Lung (tissue), 12 donors: ENCODE data around the gene LHFPL3. TPM values are rescaled to one million over a fixed set of nuclear protein-coding genes. Genes with fewer than 3 reads are reported as not detected.

Experiments
- ATAC-seq: fragments of 200-7000 bp; cut with Tn5 transposase; one replicate; pipeline ENCODE4 v1.9.1; 2020; ENCODE audit warnings: moderate number of reproducible peaks; ENCODE audit not compliant: insufficient read depth, low FRiP score
- DNase-seq, 3 donors: peaks; one replicate each; pipeline ENCODE4 v3.0.0-alpha.2; 2013 to 2017
- H3K27ac ChIP-seq, 2 donors: one replicate each; pipeline ENCODE4 v1.5.1; 2013; ENCODE audit warnings: mild to moderate bottlenecking in 2 of 2, moderate library complexity in 2 of 2, control low read depth in 1 of 2, inconsistent platforms in 1 of 2, low read depth in 1 of 2, low read length in 1 of 2
- H3K27me3 ChIP-seq, 3 donors: one replicate each; pipeline ENCODE4 v1.5.1; 2013; ENCODE audit warnings: low read length in 2 of 3; ENCODE audit not compliant: control insufficient read depth in 3 of 3, insufficient read depth in 3 of 3
- H3K36me3 ChIP-seq, 4 donors: one replicate each; pipeline ENCODE4 v1.5.1; 2013; ENCODE audit warnings: low read length in 4 of 4, mild to moderate bottlenecking in 1 of 4, moderate library complexity in 1 of 4; ENCODE audit not compliant: control insufficient read depth in 4 of 4, insufficient read depth in 4 of 4
- H3K4me1 ChIP-seq, 5 donors: one replicate each; pipeline ENCODE4 v1.5.1; 2013; ENCODE audit warnings: low read length in 5 of 5, mild to moderate bottlenecking in 2 of 5, moderate library complexity in 1 of 5; ENCODE audit not compliant: control insufficient read depth in 5 of 5, insufficient read depth in 5 of 5
- H3K4me3 ChIP-seq: one replicate; pipeline ENCODE4 v1.5.1; 2013; ENCODE audit warnings: mild to moderate bottlenecking, control low read depth, moderate library complexity
- H3K9ac ChIP-seq, 2 donors: one replicate each; pipeline ENCODE4 v1.5.1; 2013; ENCODE audit warnings: low read length in 2 of 2, control low read depth in 1 of 2; ENCODE audit not compliant: insufficient read depth in 1 of 2
- H3K9me3 ChIP-seq, 4 donors: one replicate each; pipeline ENCODE4 v1.5.1; 2013; ENCODE audit warnings: low read length in 3 of 4, mild to moderate bottlenecking in 1 of 4, moderate library complexity in 1 of 4; ENCODE audit not compliant: control insufficient read depth in 4 of 4, insufficient read depth in 3 of 4
- CTCF ChIP-seq: IDR thresholded peaks from 2 replicates; pipeline ENCODE4 v1.5.1; 2012; ENCODE audit warnings: mild to moderate bottlenecking; ENCODE audit errors: control extremely low read depth, extremely low read depth
- WGBS, 2 donors: extraction: QIAGEN DNeasy Blood & Tissue Kit; methylation state at CpG; one replicate each; pipeline ENCODE4 v1.1.7; 2013; 5-methylcytosine and 5-hydroxymethylcytosine counted together
- polyA plus RNA-seq, 2 donors: library from polyadenylated mRNA; stranded (reverse); fragments of 200-250 nt; gene quantifications; one replicate each; pipeline ENCODE4 v1.2.1, GENCODE V29; 2013
- total RNA-seq, 2 donors: library from RNA; depleted of rRNA in 1 of 2; stranded (reverse); fragments of >200 nt in 1 of 2; gene quantifications; one replicate each; pipeline ENCODE4 v1.2.1, GENCODE V29; 2014 to 2021
- donor health status: control.
- donor health status: control.
- donor health status: Bipolar disorder and iron deficiency.
- donor health status: healthy.
- donor health status: DM: yes; HTN: yes; CAD: no.

LHFPL3 gene
- total and polyA plus RNA-seq, 4 donors: not detected

DNA sequence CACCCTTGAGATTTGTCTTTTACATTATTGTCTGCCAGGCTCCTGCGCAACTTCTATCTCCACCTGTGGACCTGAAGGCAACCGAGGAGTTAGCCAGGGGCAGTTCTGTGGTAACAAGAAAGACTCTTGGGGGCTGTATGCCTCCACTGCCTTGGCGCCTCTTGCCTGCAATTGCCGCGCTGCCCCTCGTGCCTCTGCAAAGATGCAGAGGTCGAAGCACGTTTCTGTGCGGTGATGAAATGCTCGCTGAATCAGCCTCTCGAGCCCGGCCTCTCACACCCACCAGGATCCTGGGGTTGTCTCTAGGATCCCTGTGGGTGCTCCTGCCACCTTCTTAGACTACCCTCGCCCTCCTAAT is 486 bp upstream of the LHFPL3 start:
- H3K4me1 ChIP-seq: peaks cover 0 to 15% (median 0%) of the 10 kb centered on the region in 5 donors
- DNase-seq (no peak), ATAC-seq (no peak)
- TF ChIP-seq CTCF: no peak
- no peak overlapping the region for H3K9ac ChIP-seq
- H3K4me3 ChIP-seq: no peak overlapping the region
- H3K36me3 ChIP-seq: no peaks in the 10 kb centered on the region
- H3K27ac ChIP-seq: no peak overlapping the region
- H3K9me3 ChIP-seq: no peaks in the 10 kb centered on the region
- WGBS, 2 donors: 7 to 11% methylated on average over 13 of the region's 13 CpGs
- H3K27me3 ChIP-seq: peaks cover 12 to 59% (median 41%) of the 10 kb centered on the region in 3 donors

DNA sequence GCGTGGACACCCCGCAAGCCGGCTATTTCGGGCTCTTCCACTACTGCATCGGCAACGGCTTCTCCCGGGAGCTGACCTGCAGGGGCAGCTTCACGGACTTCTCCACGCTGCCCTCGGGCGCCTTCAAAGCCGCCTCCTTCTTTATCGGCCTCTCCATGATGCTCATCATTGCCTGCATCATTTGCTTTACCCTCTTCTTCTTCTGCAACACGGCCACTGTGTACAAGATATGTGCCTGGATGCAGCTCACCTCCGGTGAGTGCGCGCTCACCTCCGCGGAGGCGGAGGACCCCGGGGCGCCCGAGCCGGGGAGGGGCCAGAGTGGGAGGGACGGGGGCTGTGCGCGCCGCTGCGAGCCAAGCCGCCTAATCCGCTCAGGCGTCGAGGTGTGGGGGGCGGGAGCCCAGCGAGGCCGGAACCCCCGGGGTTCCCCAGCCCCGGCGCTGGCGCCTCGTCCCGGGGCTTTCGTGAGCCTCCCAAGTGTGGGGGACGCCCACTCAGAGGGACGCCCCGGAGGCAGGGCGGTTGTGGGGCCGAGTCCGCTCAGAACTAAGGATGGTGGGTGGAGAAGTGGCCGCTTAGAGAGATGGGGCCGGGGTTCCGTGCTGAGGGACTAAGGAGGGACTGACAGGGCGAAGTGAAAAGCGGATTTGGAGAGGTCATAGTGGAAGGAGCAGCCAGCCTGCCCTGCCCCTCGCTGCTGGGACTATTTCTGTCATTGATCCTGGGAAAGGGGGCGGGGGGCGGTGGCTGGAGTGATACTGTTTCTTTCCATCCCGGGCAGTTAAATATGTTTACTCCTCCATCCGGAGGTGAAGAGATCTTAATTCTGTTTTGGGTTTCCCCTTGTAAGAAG is 795 bp downstream of the LHFPL3 start:
- TF ChIP-seq CTCF: no peak
- Histone ChIP-seq H3K9ac (no peak overlapping the region), H3K4me3 (no peak overlapping the region), H3K9me3 (no peaks in the 10 kb centered on the region), H3K27me3 (peaks cover 12 to 64% (median 41%) of the 10 kb centered on the region in 3 donors), H3K27ac (no peak overlapping the region), H3K4me1 (peaks cover 0 to 15% (median 0%) of the 10 kb centered on the region in 5 donors), H3K36me3 (no peaks in the 10 kb centered on the region)
- DNase-seq (peak in 1 of 3 donors; percentile 12), ATAC-seq (no peak)
- 1 to 2% methylated on average over 57 to 59 of the region's 59 CpGs for WGBS, 2 donors

DNA sequence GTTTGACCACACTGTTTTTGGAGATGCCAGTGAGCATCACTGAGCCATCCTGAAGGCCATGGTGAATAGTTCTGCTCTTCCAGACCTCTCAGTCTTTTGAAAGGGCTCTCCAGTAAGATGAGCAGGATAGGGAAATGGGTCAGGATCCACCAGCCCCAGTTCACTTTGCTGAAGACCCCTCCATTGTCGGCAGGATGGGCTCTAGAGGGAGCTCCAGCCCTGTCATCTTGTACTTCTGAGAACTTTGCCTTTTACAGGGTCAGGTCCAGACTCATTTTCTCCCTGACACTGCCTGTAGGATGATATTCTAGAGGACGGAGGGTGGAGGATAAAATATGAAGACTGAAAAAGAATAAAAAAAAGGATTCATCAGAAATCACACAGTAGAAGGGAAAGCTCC is 13.1 kb downstream of the LHFPL3 start:
- no peak overlapping the region for H3K27ac ChIP-seq
- no peak for TF ChIP-seq CTCF
- WGBS, 2 donors: 18 to 23% methylated on average over 2 of the region's 2 CpGs
- DNase-seq: peak in 1 of 3 donors; percentile 2
- no peaks in the 10 kb centered on the region for H3K9me3 ChIP-seq
- no peak overlapping the region for H3K4me3 ChIP-seq
- no peak overlapping the region for H3K9ac ChIP-seq
- no peaks in the 10 kb centered on the region for H3K27me3 ChIP-seq
- no peaks in the 10 kb centered on the region for H3K36me3 ChIP-seq
- H3K4me1 ChIP-seq: no peaks in the 10 kb centered on the region
- ATAC-seq: no peak
